ENCODE data around the gene SPOUT1.

GRCh38 chr9:128819716-128820664, 9.6 kb downstream of the SPOUT1 start:
- TF ChIP-seq, protein P1, sequence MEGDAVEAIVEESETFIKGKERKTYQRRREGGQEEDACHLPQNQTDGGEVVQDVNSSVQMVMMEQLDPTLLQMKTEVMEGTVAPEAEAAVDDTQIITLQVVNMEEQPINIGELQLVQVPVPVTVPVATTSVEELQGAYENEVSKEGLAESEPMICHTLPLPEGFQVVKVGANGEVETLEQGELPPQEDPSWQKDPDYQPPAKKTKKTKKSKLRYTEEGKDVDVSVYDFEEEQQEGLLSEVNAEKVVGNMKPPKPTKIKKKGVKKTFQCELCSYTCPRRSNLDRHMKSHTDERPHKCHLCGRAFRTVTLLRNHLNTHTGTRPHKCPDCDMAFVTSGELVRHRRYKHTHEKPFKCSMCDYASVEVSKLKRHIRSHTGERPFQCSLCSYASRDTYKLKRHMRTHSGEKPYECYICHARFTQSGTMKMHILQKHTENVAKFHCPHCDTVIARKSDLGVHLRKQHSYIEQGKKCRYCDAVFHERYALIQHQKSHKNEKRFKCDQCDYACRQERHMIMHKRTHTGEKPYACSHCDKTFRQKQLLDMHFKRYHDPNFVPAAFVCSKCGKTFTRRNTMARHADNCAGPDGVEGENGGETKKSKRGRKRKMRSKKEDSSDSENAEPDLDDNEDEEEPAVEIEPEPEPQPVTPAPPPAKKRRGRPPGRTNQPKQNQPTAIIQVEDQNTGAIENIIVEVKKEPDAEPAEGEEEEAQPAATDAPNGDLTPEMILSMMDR (IDR thresholded peaks at IDR 0.05; ENCODE audit: borderline replicate concordance, extremely low read depth, low read length, poor library complexity, severe bottlenecking): no peak
- no peak for TF ChIP-seq EZH2 (IDR thresholded peaks at IDR 0.05; ENCODE audit: borderline replicate concordance, low read depth, low read length, severe bottlenecking)

Data from DND-41 (cell line).